K562 (cell line): ENCODE data around the gene RAD51D. TPM values are rescaled to one million over a fixed set of nuclear protein-coding genes. Genes with fewer than 3 reads are reported as not detected.

Source experiments
- ATAC-seq: fragments of 200-7000 bp; cut with Tn5 transposase; 3 replicates; pipeline ENCODE4 v1.9.1; 2020; ENCODE audit warnings: moderate library complexity
- BruUV-seq: library from RNA; stranded (reverse); fragments of 400-500 nt; replicated peaks from 2 replicates; lab custom pipeline; 2021; lab: Mats Ljungman, UMichigan
- CTCF ChIA-PET: fragments of 300-600 bp; formaldehyde crosslinking; extraction: SDS; loops from one replicate; lab custom pipeline; 2021; ENCODE audit warnings: low intra/inter-chr PET ratio; lab: Yijun Ruan, JAX
- POLR2A ChIA-PET: fragments of 300-600, 350-650 bp; sonication (Branson Sonifier 250); formaldehyde crosslinking; extraction: SDS; loops from one replicate; lab custom pipeline; 2021; ENCODE audit warnings: antibody characterized with exemption, inconsistent platforms; lab: Yijun Ruan, JAX
- DNase-seq, 4 experiments: peaks; one replicate each; pipeline versions ENCODE4 v3.0.0 to v3.0.0-alpha.2; 2011 to 2018; ENCODE audit warnings: low spot score in 3 of 4, mixed read lengths in 3 of 4; ENCODE audit errors: extremely low read depth in 1 of 4
- FAIRE-seq: peaks from 2 replicates; lab custom pipeline; 2011; peaks lifted over from hg19 to GRCh38; lab: Jason Lieb, UNC
- H2AFZ ChIP-seq: 2 replicates; pipeline ENCODE4 v1.6.0; 2011; ENCODE audit warnings: low read depth, low read length, control low read depth, inconsistent platforms
- H3K27ac ChIP-seq: fragments of 200-600 bp; 3 replicates; pipeline ENCODE4 v1.8.0; 2011; ENCODE audit warnings: low read depth, mild to moderate bottlenecking, control low read depth, inconsistent platforms, low read length, moderate library complexity, mixed read lengths; ENCODE audit errors: extremely low read depth
- H3K27me3 ChIP-seq, 2 experiments: fragments of 300-600 bp in 1 of 2; 2 replicates in 1 of 2; 3 replicates in 1 of 2; pipeline versions ENCODE4 v1.6.0 to v1.8.0; 2011; ENCODE audit warnings: inconsistent platforms in 2 of 2, low read length in 2 of 2, mild to moderate bottlenecking in 1 of 2, mixed read lengths in 1 of 2, moderate library complexity in 1 of 2; ENCODE audit not compliant: control insufficient read depth in 2 of 2, insufficient read depth in 2 of 2
- H3K36me3 ChIP-seq: fragments of 300-600 bp; 3 replicates; pipeline ENCODE4 v1.8.0; 2011; ENCODE audit warnings: mild to moderate bottlenecking, low read length, inconsistent platforms; ENCODE audit not compliant: control insufficient read depth, insufficient read depth
- H3K4me1 ChIP-seq, 2 experiments: fragments of 200-600 bp in 1 of 2; replicated peaks in 1 of 2; 2 replicates in 1 of 2; 3 replicates in 1 of 2; pipeline versions ENCODE4 v1.5.1 to v1.8.0; 2011; ENCODE audit warnings: inconsistent platforms in 2 of 2, low read length in 2 of 2, mild to moderate bottlenecking in 1 of 2, mixed read lengths in 1 of 2, moderate library complexity in 1 of 2; ENCODE audit not compliant: control insufficient read depth in 2 of 2, insufficient read depth in 2 of 2
- H3K4me2 ChIP-seq: 2 replicates; pipeline ENCODE4 v1.6.1; 2011; ENCODE audit warnings: low read length, control low read depth, inconsistent platforms, mixed read lengths; ENCODE audit not compliant: insufficient read depth
- H3K4me3 ChIP-seq: fragments of 200-600 bp; sonication (generic), shearing (Covaris generic); 2 replicates; pipeline ENCODE4 v1.5.1; 2016; ENCODE audit warnings: control low read depth, inconsistent platforms
- H3K79me2 ChIP-seq: fragments of 200-600 bp; 3 replicates; pipeline ENCODE4 v1.8.0; 2011; ENCODE audit warnings: low read length, inconsistent platforms; ENCODE audit not compliant: control insufficient read depth, insufficient read depth
- H3K9ac ChIP-seq, 2 experiments: 2 replicates each; pipeline versions ENCODE4 v1.6.0 to v1.6.1; 2011; ENCODE audit warnings: low read depth in 2 of 2, low read length in 2 of 2, control low read depth in 1 of 2, inconsistent platforms in 1 of 2, mild to moderate bottlenecking in 1 of 2, mixed read lengths in 1 of 2; ENCODE audit not compliant: insufficient read depth in 1 of 2
- H3K9me1 ChIP-seq: one replicate; pipeline ENCODE4 v1.6.0; 2011; ENCODE audit warnings: inconsistent platforms, mild to moderate bottlenecking, low read length, moderate library complexity; ENCODE audit not compliant: control insufficient read depth, insufficient read depth
- H3K9me3 ChIP-seq: replicated peaks from 2 replicates; pipeline ENCODE4 v1.5.1; 2011; ENCODE audit warnings: low read depth, low read length, inconsistent platforms; ENCODE audit not compliant: control insufficient read depth, insufficient read depth
- H4K20me1 ChIP-seq: replicated peaks from 2 replicates; pipeline ENCODE4 v1.6.1; 2011; ENCODE audit warnings: low read length, inconsistent platforms, mixed read lengths; ENCODE audit not compliant: control insufficient read depth, insufficient read depth
- CHD2 ChIP-seq: IDR thresholded peaks from 2 replicates; pipeline ENCODE4 v1.6.1; 2011; ENCODE audit warnings: low read depth, low read length
- CLOCK ChIP-seq: fragments of 250-450 bp; sonication (Bioruptor Pico); IDR thresholded peaks from 2 replicates; pipeline ENCODE4 v1.4.0; 2020; ENCODE audit warnings: mild to moderate bottlenecking, moderate library complexity, borderline replicate concordance
- E2F3 ChIP-seq: fragments of 250-450 bp; sonication (Bioruptor Pico); IDR thresholded peaks from 2 replicates; pipeline ENCODE4 v1.4.0; 2020; ENCODE audit warnings: mild to moderate bottlenecking
- ELF1 ChIP-seq: fragments of 200-800 bp; sonication (Bioruptor generic); IDR thresholded peaks from 2 replicates; pipeline ENCODE4 v1.6.1; 2016; ENCODE audit warnings: missing genetic modification characterization, missing compliant biosample characterization
- HOMEZ ChIP-seq: fragments of 250-450 bp; sonication (Bioruptor Pico); IDR thresholded peaks from 2 replicates; pipeline ENCODE4 v1.4.0; 2020; ENCODE audit warnings: mild to moderate bottlenecking, moderate library complexity
- JUN ChIP-seq, 2 experiments: sonication (generic) in 1 of 2; formaldehyde crosslinking in 1 of 2; IDR thresholded peaks; 2 replicates each; pipeline versions ENCODE4 v1.6.1 to v1.8.0; 2012 to 2022; ENCODE audit warnings: borderline replicate concordance in 2 of 2, mild to moderate bottlenecking in 2 of 2, improper control_type of control experiment in 1 of 2, low read depth in 1 of 2, low read length in 1 of 2, missing genetic modification reagents in 1 of 2
- PCBP1 ChIP-seq: fragments of 200-400 bp; formaldehyde crosslinking; IDR thresholded peaks from 2 replicates; pipeline ENCODE4 v1.6.1; 2018; ENCODE audit warnings: mild to moderate bottlenecking, low read depth, low read length; ENCODE audit not compliant: poor library complexity, severe bottlenecking
- PHB ChIP-seq: fragments of 250-450 bp; sonication (Bioruptor Pico); IDR thresholded peaks from 2 replicates; pipeline ENCODE4 v1.5.0; 2021
- RAD21 ChIP-seq, 2 experiments: fragments of 250-450 bp in 1 of 2; fragments of 450-650 bp in 1 of 2; sonication (Bioruptor Pico) in 1 of 2; formaldehyde crosslinking in 1 of 2; IDR thresholded peaks in 1 of 2; conservative IDR thresholded peaks in 1 of 2; 2 replicates each; pipeline versions ENCODE4 v1.4.0 to v1.8.0; 2020 to 2022; ENCODE audit warnings: mild to moderate bottlenecking in 2 of 2, moderate library complexity in 1 of 2
- RBFOX2 ChIP-seq: fragments of 200-400 bp; formaldehyde crosslinking; IDR thresholded peaks from 2 replicates; pipeline ENCODE4 v1.6.1; 2017; ENCODE audit warnings: low read depth, mild to moderate bottlenecking, low read length, moderate library complexity
- SP2 ChIP-seq: IDR thresholded peaks from 2 replicates; pipeline ENCODE4 v1.6.1; 2011; ENCODE audit warnings: mild to moderate bottlenecking, low read depth, low read length, moderate library complexity; ENCODE audit not compliant: poor library complexity, severe bottlenecking; ENCODE audit errors: extremely low read depth
- TRIM28 ChIP-seq: fragments of 450-650 bp; IDR thresholded peaks from 2 replicates; pipeline ENCODE4 v1.6.1; 2017
- ZNF174 ChIP-seq: fragments of 250-450 bp; sonication (Bioruptor Pico); IDR thresholded peaks from 2 replicates; pipeline ENCODE4 v1.4.0; 2020; ENCODE audit warnings: mild to moderate bottlenecking
- ZNF518B ChIP-seq: fragments of 250-450 bp; sonication (Bioruptor Pico); IDR thresholded peaks from 2 replicates; pipeline ENCODE4 v1.5.0; 2021; ENCODE audit warnings: mild to moderate bottlenecking, moderate library complexity
- ZNF699 ChIP-seq: fragments of 250-450 bp; sonication (Bioruptor Pico); IDR thresholded peaks from 2 replicates; pipeline ENCODE4 v1.8.0; 2021; ENCODE audit warnings: mild to moderate bottlenecking, moderate library complexity; ENCODE audit not compliant: insufficient replicate concordance
- WGBS: fragments of 100-300 bp; shearing (Covaris generic); methylation state at CpG from one replicate; pipeline ENCODE4 v1.1.6; 2016; ENCODE audit warnings: low coverage, mixed read lengths; ENCODE audit not compliant: insufficient coverage; ENCODE audit errors: missing lambda C conversion rate; 5-methylcytosine and 5-hydroxymethylcytosine counted together
- in situ Hi-C: fragments of 300-500 bp; cut with MboI; formaldehyde crosslinking; loops from 4 replicates; pipeline ENCODE4 v1.15.0; 2018; ENCODE audit warnings: inconsistent platforms, mixed read lengths
- intact Hi-C: fragments of 100-400 bp; cut with micrococcal nuclease; formaldehyde crosslinking; loops from 2 replicates; pipeline ENCODE4 v1.14.2; 2022
- polyA plus RNA-seq, 8 experiments: library from polyadenylated mRNA; depleted of rRNA in 4 of 8; stranded (reverse) in 5 of 8; unstranded in 3 of 8; fragments of >200 nt; fragmentation: Nextera tagmentation in 2 of 8; fragmentation: Illumina TruSeq in 1 of 8; extraction: Ambion mirVana in 2 of 8; extraction: Trizol in 1 of 8; gene quantifications; 2 replicates each; pipeline versions ENCODE4 v1.2.1 to v1.2.3, GENCODE V29; 2011 to 2014; ENCODE audit warnings: inconsistent platforms in 1 of 8, missing spikeins in 1 of 8
- total RNA-seq, 7 experiments: library from RNA; depleted of rRNA in 6 of 7; stranded (reverse); fragments of >200 nt in 6 of 7; fragmentation: Illumina TruSeq in 2 of 7; extraction: Trizol in 2 of 7; gene quantifications; 2 replicates each; pipeline versions ENCODE4 v1.2.1 to v1.2.3, GENCODE V29; 2011 to 2021; ENCODE audit warnings: low replicate concordance in 1 of 7

The RAD51D gene
- total and polyA plus RNA-seq, 9 of the 15 experiments (the other 6 are each of a cell fraction or from before 2014, with no cell fraction given): 2.2 to 16.9 (median 8.7) TPM

GRCh38 chr17:35056013-35056412 is 63.6 kb downstream of the RAD51D start:
- in situ Hi-C loops: no loop called here
- FAIRE-seq (peak; percentile 11), DNase-seq (no peak), ATAC-seq (no peak)
- H3K36me3 ChIP-seq: no peaks in the 10 kb centered on the region
- intact Hi-C loops: no loop called here
- no peaks in the 10 kb centered on the region for H3K9me3 ChIP-seq
- H3K79me2 ChIP-seq: no peaks in the 10 kb centered on the region; the same call in 1 of the 3 replicates
- 68% methylated on average over 3 of the region's 3 CpGs for WGBS
- no peak overlapping the region for H3K9ac ChIP-seq
- no peaks in the 10 kb centered on the region for H3K9me1 ChIP-seq
- no TSS peak for BruUV-seq
- ChIA-PET POLR2A (interaction anchor here (0.9 to 3.4 kb wide), 2 partner anchors 8 to 9 kb away, joined by 4 to 20 read pairs; partner anchors contain the start of gene RFFL), CTCF (no interaction called here)
- H3K27ac ChIP-seq: no peak overlapping the region
- H3K4me2 ChIP-seq: no peak overlapping the region
- H3K4me1 ChIP-seq: peaks cover 8 to 11% of the 10 kb centered on the region in 2 experiments; a peak in 3 of 5 replicates
- H3K4me3 ChIP-seq: no peak overlapping the region
- no peaks in the 10 kb centered on the region for H3K27me3 ChIP-seq
- no peak overlapping the region for H2AFZ ChIP-seq
- H4K20me1 ChIP-seq: no peaks in the 10 kb centered on the region
- TF ChIP-seq CLOCK (no peak), ZNF518B (CRISPR knock-in tag) (no peak), ZNF699 (CRISPR knock-in tag) (no peak), HOMEZ (no peak), RBFOX2 (no peak), TRIM28 (no peak), PCBP1 (no peak), PHB (no peak), CHD2 (no peak), E2F3 (CRISPR knock-in tag) (no peak), RAD21 (CRISPR knock-in tag; conservative IDR thresholded peaks at IDR 0.05 in 1 of 2, IDR thresholded peaks at IDR 0.05 in 1 of 2) (no peak), ZNF174 (CRISPR knock-in tag) (no peak), ELF1 (tag) (no peak), JUN (IDR thresholded peaks at IDR 0.05; ENCODE audit: borderline replicate concordance, low read depth, low read length) (no peak), JUN (CRISPR knock-in tag; IDR thresholded peaks at IDR 0.05; ENCODE audit: borderline replicate concordance) (no peak), SP2 (no peak)
